ENCODE results near the gene TTI1. TPM values are rescaled to one million over a fixed set of nuclear protein-coding genes. Genes with fewer than 3 reads are reported as not detected.

The TTI1 gene
- total and polyA plus RNA-seq, 2 experiments from 2014 or later = 17.8 to 56.4 TPM

DNA sequence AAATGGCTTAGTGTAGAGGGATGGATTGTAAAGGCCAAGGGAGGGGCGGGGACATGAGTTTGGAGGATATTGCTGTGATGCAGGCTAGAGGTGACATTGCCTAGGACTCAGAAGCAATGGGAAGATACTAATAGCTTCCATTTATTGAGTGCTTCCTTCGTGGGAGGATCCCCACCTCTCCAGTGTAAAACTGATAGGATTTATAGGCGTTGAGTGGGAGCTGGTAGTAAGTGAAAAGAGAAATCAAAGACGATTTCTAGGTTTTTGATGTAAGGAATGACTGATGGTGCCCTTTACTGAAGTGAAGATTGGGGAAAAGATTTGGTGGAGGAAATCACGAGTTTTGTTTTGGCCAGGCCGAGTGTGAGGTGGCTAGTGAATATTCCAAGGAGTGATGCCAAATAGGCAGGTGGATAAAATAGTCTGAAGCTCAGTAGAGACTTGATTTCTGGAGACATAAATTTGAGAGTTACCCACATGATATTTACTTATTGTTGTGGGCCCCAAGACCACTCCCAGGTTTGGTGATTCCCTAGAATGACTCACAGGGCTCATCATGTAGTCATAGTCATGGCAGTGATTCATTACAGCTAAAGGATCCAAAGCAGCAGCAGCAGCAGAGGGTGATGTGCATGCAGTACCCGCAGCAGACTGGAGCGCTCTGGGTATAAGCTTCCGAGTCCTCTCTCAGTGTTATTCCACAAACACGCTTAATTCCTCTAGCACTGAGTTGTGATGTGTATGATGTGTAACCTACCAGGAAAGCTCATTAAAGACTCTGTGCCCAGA is 10.4 kb upstream of the TTI1 start:
- Histone ChIP-seq H4K20me1 (replicated peaks; ENCODE audit: insufficient read depth) (peaks cover 22% of the 10 kb centered on the region), H3K4me3 (no peak overlapping the region), H3K4me1 (ENCODE audit: insufficient read depth) (peaks cover 19% of the 10 kb centered on the region), H3K4me2 (no peak overlapping the region), H3K9me2 (ENCODE audit: insufficient read depth) (no peaks in the 10 kb centered on the region), H2AFZ (no peak overlapping the region), H3K27ac (ENCODE audit: low read depth) (no peak overlapping the region), H3K36me3 (ENCODE audit: insufficient read depth) (peaks cover 14% of the 10 kb centered on the region), H3K27me3 (ENCODE audit: insufficient read depth) (no peaks in the 10 kb centered on the region), H3F3A (replicated peaks; ENCODE audit: low read depth) (no peaks in the 10 kb centered on the region), H3K79me2 (replicated peaks; ENCODE audit: insufficient read depth) (peaks cover 100% of the 10 kb centered on the region)
- Mint-ChIP-seq H3K4me3 (no peak overlapping the region), H3K27me3 (ENCODE audit: insufficient read depth, low read depth, poor library complexity) (no peaks in the 10 kb centered on the region), H3K9me3 (no peaks in the 10 kb centered on the region), H3K27ac (no peak overlapping the region), H3K36me3 (ENCODE audit: low read depth) (peaks cover 54% of the 10 kb centered on the region), H3K4me1 (peaks cover 17% of the 10 kb centered on the region)
- no peak for ATAC-seq
- no peak for DNase-seq (ENCODE audit: low spot score)
- TF ChIP-seq CREB1 (CRISPR knock-in tag; IDR thresholded peaks at IDR 0.05; ENCODE audit: low read depth) (no peak), STAT1 (IDR thresholded peaks at IDR 0.05; ENCODE audit: unreplicated experiment) (no peak), ZNF331 (CRISPR knock-in tag; IDR thresholded peaks at IDR 0.05; ENCODE audit: low read depth) (no peak), NANOG (IDR thresholded peaks at IDR 0.05; ENCODE audit: borderline replicate concordance) (no peak), EZH2 (IDR thresholded peaks at IDR 0.05; ENCODE audit: low read depth, unreplicated experiment) (no peak), EZH2phosphoT487 (IDR thresholded peaks at IDR 0.05; ENCODE audit: unreplicated experiment) (no peak), JUNB (IDR thresholded peaks at IDR 0.05; ENCODE audit: unreplicated experiment) (no peak), POLR2AphosphoS5 (IDR thresholded peaks at IDR 0.05; ENCODE audit: low read depth) (no peak), ZNF114 (CRISPR knock-in tag; IDR thresholded peaks at IDR 0.05) (no peak)
- TF ChIP-seq, protein P1, sequence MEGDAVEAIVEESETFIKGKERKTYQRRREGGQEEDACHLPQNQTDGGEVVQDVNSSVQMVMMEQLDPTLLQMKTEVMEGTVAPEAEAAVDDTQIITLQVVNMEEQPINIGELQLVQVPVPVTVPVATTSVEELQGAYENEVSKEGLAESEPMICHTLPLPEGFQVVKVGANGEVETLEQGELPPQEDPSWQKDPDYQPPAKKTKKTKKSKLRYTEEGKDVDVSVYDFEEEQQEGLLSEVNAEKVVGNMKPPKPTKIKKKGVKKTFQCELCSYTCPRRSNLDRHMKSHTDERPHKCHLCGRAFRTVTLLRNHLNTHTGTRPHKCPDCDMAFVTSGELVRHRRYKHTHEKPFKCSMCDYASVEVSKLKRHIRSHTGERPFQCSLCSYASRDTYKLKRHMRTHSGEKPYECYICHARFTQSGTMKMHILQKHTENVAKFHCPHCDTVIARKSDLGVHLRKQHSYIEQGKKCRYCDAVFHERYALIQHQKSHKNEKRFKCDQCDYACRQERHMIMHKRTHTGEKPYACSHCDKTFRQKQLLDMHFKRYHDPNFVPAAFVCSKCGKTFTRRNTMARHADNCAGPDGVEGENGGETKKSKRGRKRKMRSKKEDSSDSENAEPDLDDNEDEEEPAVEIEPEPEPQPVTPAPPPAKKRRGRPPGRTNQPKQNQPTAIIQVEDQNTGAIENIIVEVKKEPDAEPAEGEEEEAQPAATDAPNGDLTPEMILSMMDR (conservative IDR thresholded peaks at IDR 0.05; ENCODE audit: low read depth in 2 of 2) = no peak
- TF ChIP-seq, protein P2, sequence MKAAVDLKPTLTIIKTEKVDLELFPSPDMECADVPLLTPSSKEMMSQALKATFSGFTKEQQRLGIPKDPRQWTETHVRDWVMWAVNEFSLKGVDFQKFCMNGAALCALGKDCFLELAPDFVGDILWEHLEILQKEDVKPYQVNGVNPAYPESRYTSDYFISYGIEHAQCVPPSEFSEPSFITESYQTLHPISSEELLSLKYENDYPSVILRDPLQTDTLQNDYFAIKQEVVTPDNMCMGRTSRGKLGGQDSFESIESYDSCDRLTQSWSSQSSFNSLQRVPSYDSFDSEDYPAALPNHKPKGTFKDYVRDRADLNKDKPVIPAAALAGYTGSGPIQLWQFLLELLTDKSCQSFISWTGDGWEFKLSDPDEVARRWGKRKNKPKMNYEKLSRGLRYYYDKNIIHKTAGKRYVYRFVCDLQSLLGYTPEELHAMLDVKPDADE (IDR thresholded peaks at IDR 0.05) = no peak
- TF ChIP-seq, protein P3, sequence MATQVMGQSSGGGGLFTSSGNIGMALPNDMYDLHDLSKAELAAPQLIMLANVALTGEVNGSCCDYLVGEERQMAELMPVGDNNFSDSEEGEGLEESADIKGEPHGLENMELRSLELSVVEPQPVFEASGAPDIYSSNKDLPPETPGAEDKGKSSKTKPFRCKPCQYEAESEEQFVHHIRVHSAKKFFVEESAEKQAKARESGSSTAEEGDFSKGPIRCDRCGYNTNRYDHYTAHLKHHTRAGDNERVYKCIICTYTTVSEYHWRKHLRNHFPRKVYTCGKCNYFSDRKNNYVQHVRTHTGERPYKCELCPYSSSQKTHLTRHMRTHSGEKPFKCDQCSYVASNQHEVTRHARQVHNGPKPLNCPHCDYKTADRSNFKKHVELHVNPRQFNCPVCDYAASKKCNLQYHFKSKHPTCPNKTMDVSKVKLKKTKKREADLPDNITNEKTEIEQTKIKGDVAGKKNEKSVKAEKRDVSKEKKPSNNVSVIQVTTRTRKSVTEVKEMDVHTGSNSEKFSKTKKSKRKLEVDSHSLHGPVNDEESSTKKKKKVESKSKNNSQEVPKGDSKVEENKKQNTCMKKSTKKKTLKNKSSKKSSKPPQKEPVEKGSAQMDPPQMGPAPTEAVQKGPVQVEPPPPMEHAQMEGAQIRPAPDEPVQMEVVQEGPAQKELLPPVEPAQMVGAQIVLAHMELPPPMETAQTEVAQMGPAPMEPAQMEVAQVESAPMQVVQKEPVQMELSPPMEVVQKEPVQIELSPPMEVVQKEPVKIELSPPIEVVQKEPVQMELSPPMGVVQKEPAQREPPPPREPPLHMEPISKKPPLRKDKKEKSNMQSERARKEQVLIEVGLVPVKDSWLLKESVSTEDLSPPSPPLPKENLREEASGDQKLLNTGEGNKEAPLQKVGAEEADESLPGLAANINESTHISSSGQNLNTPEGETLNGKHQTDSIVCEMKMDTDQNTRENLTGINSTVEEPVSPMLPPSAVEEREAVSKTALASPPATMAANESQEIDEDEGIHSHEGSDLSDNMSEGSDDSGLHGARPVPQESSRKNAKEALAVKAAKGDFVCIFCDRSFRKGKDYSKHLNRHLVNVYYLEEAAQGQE (IDR thresholded peaks at IDR 0.05; ENCODE audit: unreplicated experiment) = no peak
- TF ChIP-seq, protein P4, sequence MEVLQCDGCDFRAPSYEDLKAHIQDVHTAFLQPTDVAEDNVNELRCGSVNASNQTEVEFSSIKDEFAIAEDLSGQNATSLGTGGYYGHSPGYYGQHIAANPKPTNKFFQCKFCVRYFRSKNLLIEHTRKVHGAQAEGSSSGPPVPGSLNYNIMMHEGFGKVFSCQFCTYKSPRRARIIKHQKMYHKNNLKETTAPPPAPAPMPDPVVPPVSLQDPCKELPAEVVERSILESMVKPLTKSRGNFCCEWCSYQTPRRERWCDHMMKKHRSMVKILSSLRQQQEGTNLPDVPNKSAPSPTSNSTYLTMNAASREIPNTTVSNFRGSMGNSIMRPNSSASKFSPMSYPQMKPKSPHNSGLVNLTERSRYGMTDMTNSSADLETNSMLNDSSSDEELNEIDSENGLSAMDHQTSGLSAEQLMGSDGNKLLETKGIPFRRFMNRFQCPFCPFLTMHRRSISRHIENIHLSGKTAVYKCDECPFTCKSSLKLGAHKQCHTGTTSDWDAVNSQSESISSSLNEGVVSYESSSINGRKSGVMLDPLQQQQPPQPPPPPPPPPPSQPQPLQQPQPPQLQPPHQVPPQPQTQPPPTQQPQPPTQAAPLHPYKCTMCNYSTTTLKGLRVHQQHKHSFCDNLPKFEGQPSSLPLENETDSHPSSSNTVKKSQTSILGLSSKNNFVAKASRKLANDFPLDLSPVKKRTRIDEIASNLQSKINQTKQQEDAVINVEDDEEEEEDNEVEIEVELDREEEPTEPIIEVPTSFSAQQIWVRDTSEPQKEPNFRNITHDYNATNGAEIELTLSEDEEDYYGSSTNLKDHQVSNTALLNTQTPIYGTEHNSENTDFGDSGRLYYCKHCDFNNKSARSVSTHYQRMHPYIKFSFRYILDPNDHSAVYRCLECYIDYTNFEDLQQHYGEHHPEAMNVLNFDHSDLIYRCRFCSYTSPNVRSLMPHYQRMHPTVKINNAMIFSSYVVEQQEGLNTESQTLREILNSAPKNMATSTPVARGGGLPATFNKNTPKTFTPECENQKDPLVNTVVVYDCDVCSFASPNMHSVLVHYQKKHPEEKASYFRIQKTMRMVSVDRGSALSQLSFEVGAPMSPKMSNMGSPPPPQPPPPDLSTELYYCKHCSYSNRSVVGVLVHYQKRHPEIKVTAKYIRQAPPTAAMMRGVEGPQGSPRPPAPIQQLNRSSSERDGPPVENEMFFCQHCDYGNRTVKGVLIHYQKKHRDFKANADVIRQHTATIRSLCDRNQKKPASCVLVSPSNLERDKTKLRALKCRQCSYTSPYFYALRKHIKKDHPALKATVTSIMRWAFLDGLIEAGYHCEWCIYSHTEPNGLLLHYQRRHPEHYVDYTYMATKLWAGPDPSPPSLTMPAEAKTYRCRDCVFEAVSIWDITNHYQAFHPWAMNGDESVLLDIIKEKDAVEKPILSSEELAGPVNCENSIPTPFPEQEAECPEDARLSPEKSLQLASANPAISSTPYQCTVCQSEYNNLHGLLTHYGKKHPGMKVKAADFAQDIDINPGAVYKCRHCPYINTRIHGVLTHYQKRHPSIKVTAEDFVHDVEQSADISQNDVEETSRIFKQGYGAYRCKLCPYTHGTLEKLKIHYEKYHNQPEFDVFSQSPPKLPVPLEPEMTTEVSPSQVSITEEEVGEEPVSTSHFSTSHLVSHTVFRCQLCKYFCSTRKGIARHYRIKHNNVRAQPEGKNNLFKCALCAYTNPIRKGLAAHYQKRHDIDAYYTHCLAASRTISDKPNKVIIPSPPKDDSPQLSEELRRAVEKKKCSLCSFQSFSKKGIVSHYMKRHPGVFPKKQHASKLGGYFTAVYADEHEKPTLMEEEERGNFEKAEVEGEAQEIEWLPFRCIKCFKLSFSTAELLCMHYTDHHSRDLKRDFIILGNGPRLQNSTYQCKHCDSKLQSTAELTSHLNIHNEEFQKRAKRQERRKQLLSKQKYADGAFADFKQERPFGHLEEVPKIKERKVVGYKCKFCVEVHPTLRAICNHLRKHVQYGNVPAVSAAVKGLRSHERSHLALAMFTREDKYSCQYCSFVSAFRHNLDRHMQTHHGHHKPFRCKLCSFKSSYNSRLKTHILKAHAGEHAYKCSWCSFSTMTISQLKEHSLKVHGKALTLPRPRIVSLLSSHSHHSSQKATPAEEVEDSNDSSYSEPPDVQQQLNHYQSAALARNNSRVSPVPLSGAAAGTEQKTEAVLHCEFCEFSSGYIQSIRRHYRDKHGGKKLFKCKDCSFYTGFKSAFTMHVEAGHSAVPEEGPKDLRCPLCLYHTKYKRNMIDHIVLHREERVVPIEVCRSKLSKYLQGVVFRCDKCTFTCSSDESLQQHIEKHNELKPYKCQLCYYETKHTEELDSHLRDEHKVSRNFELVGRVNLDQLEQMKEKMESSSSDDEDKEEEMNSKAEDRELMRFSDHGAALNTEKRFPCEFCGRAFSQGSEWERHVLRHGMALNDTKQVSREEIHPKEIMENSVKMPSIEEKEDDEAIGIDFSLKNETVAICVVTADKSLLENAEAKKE (CRISPR knock-in tag; IDR thresholded peaks at IDR 0.05) = no peak
